HEK293 (cell line): Measurements from ENCODE around the gene TRDMT1.

Experiments
- CTCF ChIA-PET: fragments of 350-600 bp; formaldehyde crosslinking; extraction: SDS; loops from one replicate; lab custom pipeline; 2021; ENCODE audit warnings: antibody characterized with exemption; lab: Yijun Ruan, JAX
- POLR2A ChIA-PET: fragments of 300-600 bp; formaldehyde crosslinking; extraction: SDS; loops from one replicate; lab custom pipeline; 2020; ENCODE audit warnings: antibody characterized with exemption, inconsistent platforms; lab: Yijun Ruan, JAX
- H3K27ac ChIP-seq: fragments of 200-500 bp; sonication (Bioruptor generic); 2 replicates; pipeline ENCODE4 v1.5.1; 2014; ENCODE audit warnings: low read depth, low read length, control low read depth, inconsistent platforms; ENCODE audit errors: extremely low read depth
- H3K36me3 ChIP-seq, 2 experiments: fragments of 200-500 bp in 1 of 2; sonication (Bioruptor generic) in 1 of 2; 1 replicate in 1 of 2; 2 replicates in 1 of 2; pipeline ENCODE4 v1.5.1; 2014 to 2017; ENCODE audit warnings: inconsistent platforms in 2 of 2, low read length in 2 of 2; ENCODE audit not compliant: control insufficient read depth in 2 of 2, insufficient read depth in 1 of 2
- H3K4me1 ChIP-seq: fragments of 200-500 bp; sonication (Bioruptor generic); 2 replicates; pipeline ENCODE4 v1.5.1; 2014; ENCODE audit warnings: mild to moderate bottlenecking, low read length, inconsistent platforms; ENCODE audit not compliant: control insufficient read depth, insufficient read depth
- H3K4me3 ChIP-seq: 2 replicates; pipeline ENCODE4 v1.5.1; 2011; ENCODE audit warnings: low read depth, mild to moderate bottlenecking, control low read depth, low read length, moderate library complexity
- H3K9me3 ChIP-seq: fragments of 200-500 bp; sonication (Bioruptor generic); 2 replicates; pipeline ENCODE4 v1.5.1; 2014; ENCODE audit warnings: low read depth, low read length, inconsistent platforms; ENCODE audit not compliant: control insufficient read depth, insufficient read depth
- ATF2 ChIP-seq: fragments of 450-650 bp; formaldehyde crosslinking; IDR thresholded peaks from 2 replicates; pipeline ENCODE4 v1.5.1; 2016; ENCODE audit warnings: missing biosample characterization, missing genetic modification characterization, low read depth
- BCL11B ChIP-seq: fragments of 450-650 bp; formaldehyde crosslinking; IDR thresholded peaks from 2 replicates; pipeline ENCODE4 v1.5.1; 2016; ENCODE audit warnings: low read depth, missing biosample characterization, missing genetic modification characterization
- HOXA7 ChIP-seq: sonication (generic); formaldehyde crosslinking; IDR thresholded peaks from 2 replicates; pipeline ENCODE4 v1.8.1; 2022; ENCODE audit warnings: missing genetic modification reagents, borderline replicate concordance
- IKZF3 ChIP-seq: fragments of 450-650 bp; IDR thresholded peaks from 2 replicates; pipeline ENCODE4 v1.5.0; 2018; ENCODE audit warnings: missing biosample characterization, mild to moderate bottlenecking, missing genetic modification characterization, moderate library complexity
- OSR2 ChIP-seq: fragments of 450-650 bp; formaldehyde crosslinking; IDR thresholded peaks from 2 replicates; pipeline ENCODE4 v1.5.1; 2016; ENCODE audit warnings: missing biosample characterization, missing genetic modification characterization
- PRDM4 ChIP-seq: fragments of 450-650 bp; formaldehyde crosslinking; IDR thresholded peaks from 2 replicates; pipeline ENCODE4 v1.5.1; 2017; ENCODE audit warnings: missing biosample characterization, missing genetic modification characterization
- WT1 ChIP-seq: fragments of 450-650 bp; formaldehyde crosslinking; IDR thresholded peaks from 2 replicates; pipeline ENCODE4 v1.5.1; 2016; ENCODE audit warnings: missing biosample characterization, missing genetic modification characterization
- ZBTB1 ChIP-seq: fragments of 450-650 bp; formaldehyde crosslinking; IDR thresholded peaks from 2 replicates; pipeline ENCODE4 v1.5.1; 2016; ENCODE audit warnings: missing biosample characterization, missing genetic modification characterization
- ZBTB17 ChIP-seq: fragments of 450-650 bp; formaldehyde crosslinking; IDR thresholded peaks from 2 replicates; pipeline ENCODE4 v1.5.1; 2016; ENCODE audit warnings: missing biosample characterization, missing genetic modification characterization
- ZBTB6 ChIP-seq: fragments of 450-650 bp; formaldehyde crosslinking; IDR thresholded peaks from 2 replicates; pipeline ENCODE4 v1.5.1; 2017; ENCODE audit warnings: missing biosample characterization, missing genetic modification characterization
- ZBTB7A ChIP-seq: fragments of 450-650 bp; formaldehyde crosslinking; IDR thresholded peaks from 2 replicates; pipeline ENCODE4 v1.5.1; 2016; ENCODE audit warnings: low read depth, missing biosample characterization, missing genetic modification characterization
- ZEB2 ChIP-seq: fragments of 450-650 bp; formaldehyde crosslinking; IDR thresholded peaks from 2 replicates; pipeline ENCODE4 v1.5.1; 2016; ENCODE audit warnings: missing biosample characterization, missing genetic modification characterization
- ZNF10 ChIP-seq: fragments of 450-650 bp; formaldehyde crosslinking; IDR thresholded peaks from 2 replicates; pipeline ENCODE4 v1.5.1; 2017; ENCODE audit warnings: missing biosample characterization, missing genetic modification characterization
- ZNF548 ChIP-seq: fragments of 450-650 bp; formaldehyde crosslinking; IDR thresholded peaks from 2 replicates; pipeline ENCODE4 v1.5.1; 2016; ENCODE audit warnings: missing biosample characterization, missing genetic modification characterization
- ZNF549 ChIP-seq: fragments of 450-650 bp; IDR thresholded peaks from 2 replicates; pipeline ENCODE4 v1.5.1; 2018; ENCODE audit warnings: missing biosample characterization, missing genetic modification characterization, mild to moderate bottlenecking, inconsistent platforms, moderate library complexity
- ZNF624 ChIP-seq: fragments of 450-650 bp; formaldehyde crosslinking; IDR thresholded peaks from 2 replicates; pipeline ENCODE4 v1.5.1; 2017; ENCODE audit warnings: missing biosample characterization, missing genetic modification characterization
- ZNF629 ChIP-seq: fragments of 450-650 bp; formaldehyde crosslinking; IDR thresholded peaks from 2 replicates; pipeline ENCODE4 v1.5.1; 2017; ENCODE audit warnings: missing biosample characterization, missing genetic modification characterization
- ZNF645 ChIP-seq: fragments of 450-650 bp; formaldehyde crosslinking; IDR thresholded peaks from 2 replicates; pipeline ENCODE4; 2016; ENCODE audit warnings: missing biosample characterization, missing genetic modification characterization
- ZSCAN30 ChIP-seq: fragments of 450-650 bp; IDR thresholded peaks from 2 replicates; pipeline ENCODE4 v1.5.1; 2018; ENCODE audit warnings: missing biosample characterization, mild to moderate bottlenecking, missing genetic modification characterization, moderate library complexity

The TRDMT1 gene

GRCh38 chr10:17241611-17242333, 40.3 kb upstream of the TRDMT1 start:
- CTCF ChIA-PET: interaction anchor here (0.6 kb wide), 1 partner anchor 967 kb away, joined by 3 read pairs; no protein-coding TSS in a partner anchor
- no peaks in the 10 kb centered on the region for H3K4me1 ChIP-seq
- no peaks in the 10 kb centered on the region for H3K9me3 ChIP-seq
- H3K4me3 ChIP-seq: no peak overlapping the region
- peaks cover 10 to 13% of the 10 kb centered on the region in 2 experiments for H3K36me3 ChIP-seq
- POLR2A ChIA-PET: interaction anchor here (0.7 to 1.0 kb wide), 2 partner anchors 12 to 15 kb away, joined by 4 to 13 read pairs; no protein-coding TSS in a partner anchor
- TF ChIP-seq ZNF548: peak; percentile 96
- no peak for TF ChIP-seq PRDM4
- no peak for TF ChIP-seq HOXA7 (CRISPR knock-in tag)
- TF ChIP-seq IKZF3 (tag by site-specific recombination): no peak
- TF ChIP-seq ZEB2 (tag by site-specific recombination): no peak
- TF ChIP-seq ZNF629 (tag by site-specific recombination): 0 out of 2 replicates have a peak, but pooled peaks have one; percentile 15
- no peak for TF ChIP-seq ZBTB6 (tag by site-specific recombination)
- TF ChIP-seq BCL11B: no peak
- TF ChIP-seq ZNF624 (tag by site-specific recombination): no peak
- TF ChIP-seq ZNF10: no peak
- TF ChIP-seq ZSCAN30 (tag by site-specific recombination): no peak
- TF ChIP-seq WT1 (tag by site-specific recombination): no peak
- no peak for TF ChIP-seq ATF2
- TF ChIP-seq ZBTB7A: no peak
- TF ChIP-seq ZNF645 (tag by site-specific recombination): no peak
- TF ChIP-seq ZBTB1 (tag by site-specific recombination): no peak
- TF ChIP-seq ZBTB17 (tag by site-specific recombination): no peak
- H3K27ac ChIP-seq: no peak overlapping the region

GRCh38 chr10:17240616-17241015, 39.1 kb upstream of the TRDMT1 start:
- CTCF ChIA-PET: interaction anchor here (0.6 to 0.7 kb wide), 2 partner anchors 131 to 236 kb away, joined by 3 read pairs; no protein-coding TSS in a partner anchor
- no peak overlapping the region for H3K27ac ChIP-seq
- TF ChIP-seq ZBTB17 (tag by site-specific recombination): no peak
- no peak for TF ChIP-seq OSR2 (tag by site-specific recombination)
- no peak for TF ChIP-seq ZNF549
- H3K9me3 ChIP-seq: no peaks in the 10 kb centered on the region
- no peaks in the 10 kb centered on the region for H3K4me1 ChIP-seq
- POLR2A ChIA-PET: no interaction called here
- H3K4me3 ChIP-seq: no peak overlapping the region
- H3K36me3 ChIP-seq: peaks cover 16 to 24% of the 10 kb centered on the region in 2 experiments
